Ectodermal cell (in vitro differentiated cells): Measurements from ENCODE around the gene CUEDC1.

Source experiments
- H3K27ac ChIP-seq: 2 replicates; pipeline ENCODE4 v1.7.0; 2013; ENCODE audit warnings: mild to moderate bottlenecking, low read depth, low read length; ENCODE audit not compliant: insufficient read depth, poor library complexity, severe bottlenecking
- H3K27me3 ChIP-seq: 2 replicates; pipeline ENCODE4 v1.7.0; 2013; ENCODE audit warnings: mild to moderate bottlenecking, low read length; ENCODE audit not compliant: insufficient read depth, control insufficient read depth, poor library complexity, severe bottlenecking
- H3K36me3 ChIP-seq: one replicate; pipeline ENCODE4 v1.7.0; 2013; ENCODE audit warnings: low read length; ENCODE audit not compliant: control insufficient read depth, insufficient read depth
- H3K4me1 ChIP-seq: one replicate; pipeline ENCODE4 v1.7.0; 2013; ENCODE audit warnings: low read length; ENCODE audit not compliant: control insufficient read depth, insufficient read depth
- H3K4me3 ChIP-seq: 2 replicates; pipeline ENCODE4 v1.7.0; 2013; ENCODE audit warnings: low read depth, low read length, control low read depth; ENCODE audit not compliant: insufficient read depth
- H3K9me3 ChIP-seq: 2 replicates; pipeline ENCODE4 v1.7.0; 2013; ENCODE audit warnings: mild to moderate bottlenecking, low read length, moderate library complexity; ENCODE audit not compliant: control insufficient read depth
- WGBS, 2 experiments: methylation state at CpG; one replicate each; pipeline ENCODE4 v1.1.7; 2013; ENCODE audit warnings: missing lambda C conversion rate in 2 of 2; 5-methylcytosine and 5-hydroxymethylcytosine counted together

CUEDC1 gene

GRCh38 chr17:57938061-57938502 is 17.1 kb downstream of the CUEDC1 start:
- Histone ChIP-seq H3K36me3 (no peaks in the 10 kb centered on the region), H3K9me3 (no peaks in the 10 kb centered on the region), H3K4me3 (no peak overlapping the region), H3K4me1 (peaks cover 51% of the 10 kb centered on the region), H3K27ac (no peak overlapping the region), H3K27me3 (no peaks in the 10 kb centered on the region)
- whole genome bisulfite sequencing, 2 experiments = 78 to 81% methylated on average over 7 of the region's 7 CpGs

GRCh38 chr17:57937492-57937891 is 17.7 kb downstream of the CUEDC1 start:
- Histone ChIP-seq H3K9me3 (no peaks in the 10 kb centered on the region), H3K27me3 (no peaks in the 10 kb centered on the region), H3K4me1 (peaks cover 54% of the 10 kb centered on the region), H3K4me3 (no peak overlapping the region), H3K27ac (no peak overlapping the region), H3K36me3 (no peaks in the 10 kb centered on the region)
- WGBS, 2 experiments = 64 to 89% methylated on average over 1 to 2 of the region's 2 CpGs

- no peaks in the 10 kb centered on the region for H3K36me3 ChIP-seq
- H3K9me3 ChIP-seq = no peaks in the 10 kb centered on the region
- H3K27ac ChIP-seq = peak overlapping the region; percentile 99
- 51 to 58% methylated on average over 11 of the region's 11 CpGs for WGBS, 2 experiments
- H3K27me3 ChIP-seq = no peaks in the 10 kb centered on the region
- peaks cover 53% of the 10 kb centered on the region for H3K4me1 ChIP-seq
- no peak overlapping the region for H3K4me3 ChIP-seq
These were observed 19.1 kb downstream of the CUEDC1 start for GRCh38 chr17:57935833-57936807.

- no peak overlapping the region for H3K27ac ChIP-seq
- H3K4me1 ChIP-seq = peaks cover 70% of the 10 kb centered on the region
- no peaks in the 10 kb centered on the region for H3K9me3 ChIP-seq
- no peaks in the 10 kb centered on the region for H3K36me3 ChIP-seq
- WGBS, 2 experiments = 81 to 85% methylated on average over 12 of the region's 12 CpGs
- H3K4me3 ChIP-seq = no peak overlapping the region
- H3K27me3 ChIP-seq = no peaks in the 10 kb centered on the region
These were observed 23.6 kb downstream of the CUEDC1 start for GRCh38 chr17:57931488-57932137.

GRCh38 chr17:57930239-57930638 is 25.0 kb downstream of the CUEDC1 start:
- Histone ChIP-seq H3K27ac (no peak overlapping the region), H3K9me3 (no peaks in the 10 kb centered on the region), H3K4me1 (peaks cover 67% of the 10 kb centered on the region), H3K27me3 (no peaks in the 10 kb centered on the region), H3K4me3 (no peak overlapping the region), H3K36me3 (no peaks in the 10 kb centered on the region)
- 86 to 89% methylated on average over 5 of the region's 5 CpGs for WGBS, 2 experiments

- Histone ChIP-seq H3K27me3 (no peaks in the 10 kb centered on the region), H3K4me3 (no peak overlapping the region), H3K9me3 (no peaks in the 10 kb centered on the region), H3K27ac (no peak overlapping the region), H3K4me1 (peaks cover 62% of the 10 kb centered on the region), H3K36me3 (no peaks in the 10 kb centered on the region)
- WGBS, 2 experiments = 89 to 92% methylated on average over 4 of the region's 4 CpGs
These were observed 25.8 kb downstream of the CUEDC1 start for GRCh38 chr17:57929386-57929785.

- H3K27me3 ChIP-seq = no peaks in the 10 kb centered on the region
- H3K27ac ChIP-seq = no peak overlapping the region
- peaks cover 62% of the 10 kb centered on the region for H3K4me1 ChIP-seq
- no peak overlapping the region for H3K4me3 ChIP-seq
- H3K9me3 ChIP-seq = no peaks in the 10 kb centered on the region
- WGBS, 2 experiments = 87 to 91% methylated on average over 5 of the region's 5 CpGs
- H3K36me3 ChIP-seq = no peaks in the 10 kb centered on the region
These were observed 26.3 kb downstream of the CUEDC1 start for GRCh38 chr17:57928928-57929327.

GRCh38 chr17:57927048-57927723 is 28.0 kb downstream of the CUEDC1 start:
- no peaks in the 10 kb centered on the region for H3K36me3 ChIP-seq
- H3K9me3 ChIP-seq = no peaks in the 10 kb centered on the region
- H3K27ac ChIP-seq = peak overlapping the region; percentile 90
- peaks cover 54% of the 10 kb centered on the region for H3K4me1 ChIP-seq
- 0 to 1% methylated on average over 5 of the region's 5 CpGs for WGBS, 2 experiments
- H3K27me3 ChIP-seq = no peaks in the 10 kb centered on the region
- H3K4me3 ChIP-seq = no peak overlapping the region

GRCh38 chr17:57926723-57927047 is 28.5 kb downstream of the CUEDC1 start:
- Histone ChIP-seq H3K9me3 (no peaks in the 10 kb centered on the region), H3K27ac (peak overlapping the region; percentile 90), H3K4me3 (no peak overlapping the region), H3K4me1 (peaks cover 56% of the 10 kb centered on the region), H3K27me3 (no peaks in the 10 kb centered on the region), H3K36me3 (no peaks in the 10 kb centered on the region)
- WGBS, 2 experiments = 18 to 22% methylated on average over 7 of the region's 7 CpGs
